ENCODE data around the gene MRS2. TPM values are rescaled to one million over a fixed set of nuclear protein-coding genes. Genes with fewer than 3 reads are reported as not detected.

The MRS2 gene
- total and polyA plus RNA-seq, 8 donors, result 27.3 to 33.2 (median 31.7) TPM

DNA sequence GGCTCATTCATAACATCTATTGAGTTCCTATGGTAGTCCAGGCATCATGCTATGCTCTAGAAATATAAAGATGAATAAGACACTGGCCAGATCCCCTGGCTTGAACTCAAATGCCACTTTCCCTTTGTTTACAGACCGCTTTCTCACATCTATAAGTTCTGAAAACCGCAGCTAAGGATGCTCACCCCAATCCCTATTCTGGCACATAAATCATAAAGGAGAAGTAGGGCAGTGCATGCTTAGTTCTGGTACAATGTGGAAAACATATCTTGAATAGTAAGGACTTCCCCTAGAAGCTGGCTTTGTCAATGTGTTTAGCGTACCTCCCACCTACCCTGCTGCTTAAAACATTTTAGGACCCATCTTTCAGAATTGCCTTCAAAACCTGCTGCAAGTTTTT is 26.4 kb downstream of the MRS2 start:
- no peak for DNase-seq
- Histone ChIP-seq H3K4me3 (no peak overlapping the region), H3K9me3 (no peaks in the 10 kb centered on the region), H3K4me1 (peaks cover 0 to 11% of the 10 kb centered on the region in 2 donors), H3K27me3 (no peaks in the 10 kb centered on the region), H3K27ac (no peak overlapping the region), H3K36me3 (peaks cover 0 to 27% of the 10 kb centered on the region in 2 donors)
- TF ChIP-seq, protein P1, sequence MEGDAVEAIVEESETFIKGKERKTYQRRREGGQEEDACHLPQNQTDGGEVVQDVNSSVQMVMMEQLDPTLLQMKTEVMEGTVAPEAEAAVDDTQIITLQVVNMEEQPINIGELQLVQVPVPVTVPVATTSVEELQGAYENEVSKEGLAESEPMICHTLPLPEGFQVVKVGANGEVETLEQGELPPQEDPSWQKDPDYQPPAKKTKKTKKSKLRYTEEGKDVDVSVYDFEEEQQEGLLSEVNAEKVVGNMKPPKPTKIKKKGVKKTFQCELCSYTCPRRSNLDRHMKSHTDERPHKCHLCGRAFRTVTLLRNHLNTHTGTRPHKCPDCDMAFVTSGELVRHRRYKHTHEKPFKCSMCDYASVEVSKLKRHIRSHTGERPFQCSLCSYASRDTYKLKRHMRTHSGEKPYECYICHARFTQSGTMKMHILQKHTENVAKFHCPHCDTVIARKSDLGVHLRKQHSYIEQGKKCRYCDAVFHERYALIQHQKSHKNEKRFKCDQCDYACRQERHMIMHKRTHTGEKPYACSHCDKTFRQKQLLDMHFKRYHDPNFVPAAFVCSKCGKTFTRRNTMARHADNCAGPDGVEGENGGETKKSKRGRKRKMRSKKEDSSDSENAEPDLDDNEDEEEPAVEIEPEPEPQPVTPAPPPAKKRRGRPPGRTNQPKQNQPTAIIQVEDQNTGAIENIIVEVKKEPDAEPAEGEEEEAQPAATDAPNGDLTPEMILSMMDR (IDR thresholded peaks at IDR 0.05), result no peak
- no peak for ATAC-seq
- intact Hi-C loops (cut with DNase I), result no loop called here

DNA sequence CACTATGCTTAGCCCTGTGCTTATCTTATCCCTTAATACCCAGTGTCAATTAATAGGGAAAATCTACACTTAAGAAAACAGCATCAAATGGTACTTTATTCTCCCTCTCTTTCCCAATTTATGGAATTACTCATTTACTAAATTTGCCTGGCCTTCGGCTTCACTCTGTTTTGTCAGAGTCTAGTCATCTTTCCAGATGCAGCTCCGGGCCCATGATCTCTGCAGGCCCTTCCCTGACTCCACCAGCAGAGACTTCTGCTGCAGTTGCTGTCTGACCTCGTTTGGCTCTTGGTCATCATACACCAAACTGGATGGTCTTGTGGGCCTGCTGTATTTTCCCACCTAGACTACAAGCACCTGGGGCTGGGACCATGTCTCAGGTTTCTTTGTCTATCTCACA is 27.4 kb downstream of the MRS2 start:
- no peak overlapping the region for H3K27ac ChIP-seq
- intact Hi-C loops (cut with DNase I), result no loop called here
- H3K36me3 ChIP-seq, result peaks cover 0 to 17% of the 10 kb centered on the region in 2 donors
- ATAC-seq (no peak), DNase-seq (no peak)
- H3K4me1 ChIP-seq, result peaks cover 0 to 11% of the 10 kb centered on the region in 2 donors
- H3K27me3 ChIP-seq, result no peaks in the 10 kb centered on the region
- no peaks in the 10 kb centered on the region for H3K9me3 ChIP-seq
- no peak overlapping the region for H3K4me3 ChIP-seq
- TF ChIP-seq, protein P1 (IDR thresholded peaks at IDR 0.05), result no peak

DNA sequence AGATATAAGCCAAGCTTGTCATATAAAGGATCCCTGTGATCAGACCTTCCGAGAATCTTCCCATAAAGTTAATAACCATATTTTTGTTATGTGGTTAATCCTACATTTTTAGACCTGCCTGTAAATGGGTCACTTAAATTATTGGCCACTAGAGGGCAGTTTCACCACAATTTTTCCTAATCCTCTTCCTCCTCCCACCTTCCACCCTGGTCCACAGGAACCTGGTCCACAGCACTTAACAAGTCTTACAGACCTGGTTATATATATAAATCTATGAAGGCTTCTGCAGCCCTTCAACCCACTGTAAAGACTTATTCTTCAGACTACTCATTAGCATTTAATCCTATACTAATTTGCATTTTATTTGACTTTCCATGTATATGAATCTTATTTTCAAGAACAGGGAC is 28.3 kb downstream of the MRS2 start:
- TF ChIP-seq, protein P1 (IDR thresholded peaks at IDR 0.05), result peak; percentile 54 to 60
- Histone ChIP-seq H3K27me3 (no peaks in the 10 kb centered on the region), H3K9me3 (no peaks in the 10 kb centered on the region), H3K4me1 (peaks cover 0 to 11% of the 10 kb centered on the region in 2 donors), H3K4me3 (no peak overlapping the region), H3K36me3 (peaks cover 0 to 8% of the 10 kb centered on the region in 2 donors), H3K27ac (no peak overlapping the region)
- intact Hi-C loops (cut with DNase I), result no loop called here
- ATAC-seq, result peak; percentile 85
- peak in 1 of 4 donors; percentile 13 for DNase-seq

DNA sequence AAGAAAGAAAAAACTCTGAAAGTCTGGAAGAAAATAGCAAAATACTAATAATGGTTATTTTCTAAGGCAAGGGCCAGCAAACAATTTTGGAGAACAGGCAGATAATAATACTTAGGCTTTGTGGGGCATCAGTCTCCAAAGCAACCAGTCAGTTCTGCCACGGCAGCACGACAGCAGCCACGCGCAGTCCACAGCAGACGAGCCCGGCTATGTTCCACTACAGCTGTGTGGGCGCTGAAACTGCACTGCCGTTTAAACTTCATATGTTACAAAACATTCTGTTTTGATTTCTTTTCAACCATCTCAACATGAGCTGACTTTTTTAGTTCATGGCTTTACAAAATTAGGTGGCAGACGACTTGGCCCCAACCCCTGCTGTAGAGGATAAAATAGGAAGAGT is 29.9 kb downstream of the MRS2 start:
- Histone ChIP-seq H3K27me3 (no peaks in the 10 kb centered on the region), H3K27ac (no peak overlapping the region), H3K36me3 (no peaks in the 10 kb centered on the region), H3K4me1 (peaks cover 0 to 11% of the 10 kb centered on the region in 2 donors), H3K4me3 (no peak overlapping the region), H3K9me3 (no peaks in the 10 kb centered on the region)
- DNase-seq (no peak), ATAC-seq (no peak)
- intact Hi-C loops (cut with DNase I), result no loop called here
- TF ChIP-seq, protein P1 (IDR thresholded peaks at IDR 0.05), result no peak

DNA sequence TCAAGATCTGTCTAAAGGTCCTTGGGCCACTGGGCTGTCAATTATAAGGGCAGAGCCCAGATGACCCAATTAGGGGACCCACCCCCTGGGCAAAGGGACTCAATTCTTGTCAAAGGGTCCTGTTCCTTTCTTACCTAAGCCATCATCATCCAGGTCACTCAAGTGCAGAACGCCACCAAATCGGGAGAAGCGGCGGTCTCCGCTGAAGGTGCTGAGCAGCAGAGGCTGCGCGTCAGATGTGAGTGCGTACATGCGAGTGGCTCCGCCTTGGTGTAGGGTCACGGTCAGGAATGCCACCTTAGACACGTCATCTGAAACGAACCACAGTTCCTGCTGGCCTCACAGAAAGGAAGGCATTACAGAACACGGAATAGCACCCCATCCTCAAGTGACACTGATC is 34.2 kb downstream of the MRS2 start:
- TF ChIP-seq, protein P1 (IDR thresholded peaks at IDR 0.05), result no peak
- Histone ChIP-seq H3K4me1 (no peaks in the 10 kb centered on the region), H3K4me3 (no peak overlapping the region), H3K9me3 (no peaks in the 10 kb centered on the region), H3K27ac (no peak overlapping the region), H3K36me3 (no peaks in the 10 kb centered on the region), H3K27me3 (no peaks in the 10 kb centered on the region)
- intact Hi-C loops (cut with DNase I), result no loop called here
- DNase-seq, result no peak
- no peak for ATAC-seq
